Upper lobe of right lung (tissue), 1 donor: ENCODE data around the gene CYP4F12. TPM values are rescaled to one million over a fixed set of nuclear protein-coding genes. Genes with fewer than 3 reads are reported as not detected.

ENCODE experiments used
- ATAC-seq: fragments of 200-7000 bp; cut with Tn5 transposase; one replicate; pipeline ENCODE4 v1.9.1; 2020; ENCODE audit warnings: mild to moderate bottlenecking, moderate library complexity
- DNase-seq: peaks from one replicate; pipeline ENCODE4 v3.0.0-alpha.2; 2020
- H3K27ac ChIP-seq: fragments of 200-600 bp; one replicate; pipeline ENCODE4 v1.8.0; 2022
- H3K27me3 ChIP-seq: fragments of 200-600 bp; one replicate; pipeline ENCODE4 v1.8.0; 2022; ENCODE audit warnings: mild to moderate bottlenecking
- H3K36me3 ChIP-seq: fragments of 200-600 bp; one replicate; pipeline ENCODE4 v1.8.0; 2022
- H3K4me1 ChIP-seq: fragments of 200-600 bp; one replicate; pipeline ENCODE4 v1.8.0; 2022
- H3K4me3 ChIP-seq: fragments of 200-600 bp; one replicate; pipeline ENCODE4 v1.8.0; 2022; ENCODE audit warnings: mild to moderate bottlenecking
- H3K9me3 ChIP-seq: fragments of 200-600 bp; one replicate; pipeline ENCODE4 v1.8.0; 2022
- intact Hi-C: fragments of 100-400 bp; cut with DNase I; formaldehyde crosslinking; loops from one replicate; pipeline ENCODE4 v1.11.0; 2022
- total RNA-seq: library from RNA; stranded (reverse); fragmentation: NEBNext Ultra II Directional; extraction: Animal tissue kit (Norgen Biotek cat#: 25700); gene quantifications from one replicate; pipeline ENCODE4 v1.2.1, GENCODE V29; 2021
- TF ChIP-seq, protein P1 (sequence below): fragments of 200-600 bp; IDR thresholded peaks from one replicate; pipeline ENCODE4 v1.8.0; 2022; ENCODE audit warnings: antibody characterized with exemption
- donor health status: DM: no; HTN: yes; CAD: no; lungs with severe emphysema.

CYP4F12 gene
- total RNA-seq, 1 donor from 2014 or later: 3.7 TPM

GRCh38 chr19:15727724-15728123, 54.8 kb downstream of the CYP4F12 start, which contains the start of gene OR10H2:
TSS of gene OR10H2 (plus strand) at chr19:15728024. CDS start at chr19:15728044, 20 bp downstream.
- Histone ChIP-seq H3K27ac (no peak within 1 kb of the TSS), H3K4me3 (no peak within 1 kb of the TSS), H3K9me3 (no peaks in the 10 kb centered on the region), H3K36me3 (no peaks in the 10 kb centered on the region), H3K4me1 (no peaks in the 10 kb centered on the region), H3K27me3 (peaks cover 36% of the 10 kb centered on the region)
- TF ChIP-seq, protein P1, sequence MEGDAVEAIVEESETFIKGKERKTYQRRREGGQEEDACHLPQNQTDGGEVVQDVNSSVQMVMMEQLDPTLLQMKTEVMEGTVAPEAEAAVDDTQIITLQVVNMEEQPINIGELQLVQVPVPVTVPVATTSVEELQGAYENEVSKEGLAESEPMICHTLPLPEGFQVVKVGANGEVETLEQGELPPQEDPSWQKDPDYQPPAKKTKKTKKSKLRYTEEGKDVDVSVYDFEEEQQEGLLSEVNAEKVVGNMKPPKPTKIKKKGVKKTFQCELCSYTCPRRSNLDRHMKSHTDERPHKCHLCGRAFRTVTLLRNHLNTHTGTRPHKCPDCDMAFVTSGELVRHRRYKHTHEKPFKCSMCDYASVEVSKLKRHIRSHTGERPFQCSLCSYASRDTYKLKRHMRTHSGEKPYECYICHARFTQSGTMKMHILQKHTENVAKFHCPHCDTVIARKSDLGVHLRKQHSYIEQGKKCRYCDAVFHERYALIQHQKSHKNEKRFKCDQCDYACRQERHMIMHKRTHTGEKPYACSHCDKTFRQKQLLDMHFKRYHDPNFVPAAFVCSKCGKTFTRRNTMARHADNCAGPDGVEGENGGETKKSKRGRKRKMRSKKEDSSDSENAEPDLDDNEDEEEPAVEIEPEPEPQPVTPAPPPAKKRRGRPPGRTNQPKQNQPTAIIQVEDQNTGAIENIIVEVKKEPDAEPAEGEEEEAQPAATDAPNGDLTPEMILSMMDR: no peak
- ATAC-seq (no peak), DNase-seq (no peak)
- intact Hi-C loops: no loop called here

GRCh38 chr19:15730538-15730937, 57.7 kb downstream of the CYP4F12 start:
- DNase-seq (no peak), ATAC-seq (no peak)
- TF ChIP-seq, protein P1: no peak
- intact Hi-C loops: no loop called here
- Histone ChIP-seq H3K36me3 (no peaks in the 10 kb centered on the region), H3K27ac (no peak overlapping the region), H3K27me3 (peaks cover 10% of the 10 kb centered on the region), H3K9me3 (no peaks in the 10 kb centered on the region), H3K4me3 (no peak overlapping the region), H3K4me1 (no peaks in the 10 kb centered on the region)

GRCh38 chr19:15732388-15732787, 59.5 kb downstream of the CYP4F12 start:
- Histone ChIP-seq H3K4me3 (no peak overlapping the region), H3K27ac (no peak overlapping the region), H3K36me3 (no peaks in the 10 kb centered on the region), H3K27me3 (no peaks in the 10 kb centered on the region), H3K4me1 (no peaks in the 10 kb centered on the region), H3K9me3 (no peaks in the 10 kb centered on the region)
- intact Hi-C loops: no loop called here
- TF ChIP-seq, protein P1: no peak
- ATAC-seq: no peak
- no peak for DNase-seq

- ATAC-seq (no peak), DNase-seq (no peak)
- no peaks in the 10 kb centered on the region for H3K4me1 ChIP-seq
- intact Hi-C loops: no loop called here
- no peaks in the 10 kb centered on the region for H3K9me3 ChIP-seq
- TF ChIP-seq, protein P1: no peak
- no peaks in the 10 kb centered on the region for H3K27me3 ChIP-seq
- H3K27ac ChIP-seq: no peak overlapping the region
- no peaks in the 10 kb centered on the region for H3K36me3 ChIP-seq
- H3K4me3 ChIP-seq: no peak overlapping the region
Observed at GRCh38 chr19:15733895-15734294, 61.0 kb downstream of the CYP4F12 start.

- Histone ChIP-seq H3K27ac (no peak within 1 kb of the TSS), H3K27me3 (no peaks in the 10 kb centered on the region), H3K4me1 (no peaks in the 10 kb centered on the region), H3K36me3 (no peaks in the 10 kb centered on the region), H3K4me3 (no peak within 1 kb of the TSS), H3K9me3 (no peaks in the 10 kb centered on the region)
- TF ChIP-seq, protein P1: no peak
- intact Hi-C loops: no loop called here
- no peak for ATAC-seq
- no peak for DNase-seq
Observed at GRCh38 chr19:15737722-15738121, 64.8 kb downstream of the CYP4F12 start, which contains the start of gene OR10H3. TSS of gene OR10H3 (plus strand) at chr19:15737985. CDS start at chr19:15741393, 3,408 bp downstream.

DNA sequence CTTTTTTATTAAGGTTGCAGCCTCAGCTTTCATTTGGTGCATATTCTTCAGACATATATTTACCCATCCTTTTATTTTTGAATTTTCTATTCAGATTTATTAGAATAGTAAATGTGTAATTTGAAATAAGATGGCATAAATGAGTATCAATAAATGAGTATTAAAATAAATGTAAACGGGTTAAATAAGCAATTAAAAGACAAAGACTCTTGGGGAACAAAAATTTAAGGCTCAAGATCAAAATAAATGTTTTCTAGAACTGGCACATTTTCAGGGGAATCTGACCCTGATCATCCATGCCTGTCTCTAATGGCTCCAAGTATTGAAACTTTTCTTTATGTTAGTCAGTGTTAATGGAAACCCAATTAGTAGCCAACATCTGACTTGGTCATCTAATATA, 67.9 kb downstream of the CYP4F12 start:
- TF ChIP-seq, protein P1: no peak
- Histone ChIP-seq H3K9me3 (no peaks in the 10 kb centered on the region), H3K36me3 (no peaks in the 10 kb centered on the region), H3K4me3 (no peak overlapping the region), H3K27me3 (peaks cover 7% of the 10 kb centered on the region), H3K4me1 (no peaks in the 10 kb centered on the region), H3K27ac (no peak overlapping the region)
- intact Hi-C loops: no loop called here
- no peak for ATAC-seq
- DNase-seq: no peak
